Subcutaneous abdominal adipose tissue (tissue), 5 donors: ENCODE data around the gene MICA.
"Not testable (repeated sequence)": the region's sequence is repeated elsewhere in the genome, so short reads cannot be mapped to it uniquely, and the experiment has no call there.

ENCODE experiments used
- H3K27ac ChIP-seq: one replicate; pipeline ENCODE4 v1.7.0; 2013; ENCODE audit warnings: low read depth, mild to moderate bottlenecking, inconsistent platforms, low read length, moderate library complexity
- H3K27me3 ChIP-seq, 5 donors: one replicate each; pipeline ENCODE4 v1.7.0; 2013; ENCODE audit warnings: low read length in 5 of 5, inconsistent platforms in 1 of 5; ENCODE audit not compliant: control insufficient read depth in 5 of 5, insufficient read depth in 4 of 5
- H3K36me3 ChIP-seq, 5 donors: one replicate each; pipeline ENCODE4 v1.7.0; 2013; ENCODE audit warnings: low read length in 5 of 5; ENCODE audit not compliant: control insufficient read depth in 5 of 5, insufficient read depth in 5 of 5
- H3K4me1 ChIP-seq, 5 donors: one replicate each; pipeline ENCODE4 v1.7.0; 2013; ENCODE audit warnings: low read length in 5 of 5, mild to moderate bottlenecking in 3 of 5, moderate library complexity in 1 of 5; ENCODE audit not compliant: control insufficient read depth in 5 of 5, insufficient read depth in 5 of 5
- H3K4me3 ChIP-seq, 5 donors: one replicate each; pipeline ENCODE4 v1.7.0; 2013; ENCODE audit warnings: low read length in 5 of 5, low read depth in 1 of 5
- H3K9ac ChIP-seq, 5 donors: one replicate each; pipeline ENCODE4 v1.7.0; 2013; ENCODE audit warnings: low read length in 5 of 5, mild to moderate bottlenecking in 4 of 5, moderate library complexity in 3 of 5
- H3K9me3 ChIP-seq, 5 donors: one replicate each; pipeline ENCODE4 v1.7.0; 2013; ENCODE audit warnings: low read length in 5 of 5; ENCODE audit not compliant: control insufficient read depth in 5 of 5
- donor health status: healthy.
- donor health status: healthy.
- donor health status: healthy.
- donor health status: healthy.
- donor health status: healthy.

The MICA gene

DNA sequence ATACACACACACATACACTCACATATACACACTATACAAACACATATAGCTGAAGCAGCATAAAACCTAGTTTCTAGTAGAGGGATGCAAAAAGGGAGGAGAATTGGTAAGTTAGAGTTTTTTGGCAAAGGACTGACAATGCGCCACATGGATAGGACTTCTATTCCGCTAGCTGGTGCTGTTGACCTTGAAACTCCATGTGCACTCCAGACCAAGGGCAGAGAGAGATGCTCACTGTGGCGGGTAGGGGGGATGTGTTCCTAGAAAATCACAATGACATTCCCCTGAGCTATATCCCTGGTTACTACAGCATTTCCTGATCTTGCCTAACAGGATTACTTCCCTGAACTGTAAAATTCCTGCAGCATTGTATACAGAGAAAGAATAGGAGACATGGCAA is 19.2 kb downstream of the MICA start:
- Histone ChIP-seq H3K9me3 (peaks cover 0 to 4% (median 0%) of the 10 kb centered on the region in 5 donors), H3K36me3 (no peaks in the 10 kb centered on the region), H3K4me3 (no peak overlapping the region), H3K9ac (no peak overlapping the region), H3K4me1 (no peaks in the 10 kb centered on the region), H3K27me3 (no peaks in the 10 kb centered on the region), H3K27ac (no peak overlapping the region)

DNA sequence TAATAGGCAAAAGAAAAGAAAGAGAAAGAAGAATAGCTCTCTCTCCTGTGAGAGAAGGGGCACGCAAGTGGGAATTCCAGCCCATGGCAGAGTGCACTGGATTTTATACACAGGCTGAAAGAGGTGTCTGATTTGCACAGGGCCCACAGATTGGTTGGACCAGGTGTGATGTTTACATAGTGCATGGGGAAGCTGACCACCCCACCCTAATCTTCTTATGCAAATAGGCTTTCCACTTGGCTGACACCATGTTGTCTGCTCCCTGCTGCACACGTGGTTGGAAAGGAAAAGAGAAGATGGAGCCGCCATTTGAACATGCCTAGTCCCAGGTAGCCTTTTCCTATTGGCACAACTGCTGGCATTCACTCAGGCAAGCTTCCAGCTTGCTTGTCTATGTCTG is 20.2 kb downstream of the MICA start:
- no peak overlapping the region for H3K9ac ChIP-seq
- peaks cover 0 to 4% (median 0%) of the 10 kb centered on the region in 5 donors for H3K9me3 ChIP-seq
- H3K4me3 ChIP-seq, result no peak overlapping the region
- no peaks in the 10 kb centered on the region for H3K4me1 ChIP-seq
- no peak overlapping the region for H3K27ac ChIP-seq
- H3K36me3 ChIP-seq, result no peaks in the 10 kb centered on the region
- H3K27me3 ChIP-seq, result no peaks in the 10 kb centered on the region

DNA sequence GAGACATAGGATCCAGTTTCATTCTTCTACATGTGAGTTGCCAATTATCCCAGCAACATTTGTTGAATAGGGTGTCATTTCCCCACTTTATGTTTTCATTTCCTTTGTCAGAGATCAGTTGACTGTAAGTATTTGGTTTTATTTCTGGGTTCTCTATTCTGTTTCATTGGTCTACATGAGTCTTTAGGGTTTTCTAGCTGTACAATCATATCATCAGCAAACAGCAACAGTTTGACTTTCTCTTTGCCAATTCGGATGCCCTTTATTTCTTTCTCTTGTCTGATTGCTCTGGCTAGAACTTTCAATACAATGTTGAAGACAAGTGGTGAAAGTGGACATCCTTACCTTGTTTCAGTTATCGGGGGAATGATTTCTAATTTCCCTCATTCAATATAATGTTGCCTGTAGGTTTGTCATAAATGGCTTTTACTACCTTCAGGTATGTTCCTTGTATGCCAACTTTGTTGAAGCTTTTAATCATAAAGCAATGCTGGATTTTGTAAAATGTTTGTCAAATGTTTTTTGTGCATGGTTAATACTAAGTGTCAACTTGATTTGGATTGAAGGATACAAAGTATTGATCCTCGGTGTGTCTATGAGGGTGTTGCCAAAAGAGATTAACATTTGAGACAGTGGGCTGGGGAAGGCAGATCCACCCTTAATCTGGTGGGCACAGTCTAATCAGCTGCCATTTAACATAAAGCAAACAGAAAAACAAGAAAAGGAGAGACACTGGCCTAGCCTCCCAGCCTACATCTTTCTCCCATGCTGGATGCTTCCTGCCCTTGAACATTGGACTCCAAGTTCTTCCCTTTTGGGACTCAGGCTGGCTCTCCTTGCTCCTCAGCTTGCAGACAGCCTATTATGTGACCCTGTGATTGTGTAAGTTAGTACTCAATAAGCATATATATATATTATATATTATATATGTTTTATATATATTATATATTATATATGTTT is 23.3 kb downstream of the MICA start:
- Histone ChIP-seq H3K9ac (no peak overlapping the region), H3K27me3 (no peaks in the 10 kb centered on the region), H3K36me3 (no peaks in the 10 kb centered on the region), H3K9me3 (peaks cover 0 to 7% (median 0%) of the 10 kb centered on the region in 5 donors), H3K27ac (no peak overlapping the region), H3K4me1 (no peaks in the 10 kb centered on the region), H3K4me3 (no peak overlapping the region)

DNA sequence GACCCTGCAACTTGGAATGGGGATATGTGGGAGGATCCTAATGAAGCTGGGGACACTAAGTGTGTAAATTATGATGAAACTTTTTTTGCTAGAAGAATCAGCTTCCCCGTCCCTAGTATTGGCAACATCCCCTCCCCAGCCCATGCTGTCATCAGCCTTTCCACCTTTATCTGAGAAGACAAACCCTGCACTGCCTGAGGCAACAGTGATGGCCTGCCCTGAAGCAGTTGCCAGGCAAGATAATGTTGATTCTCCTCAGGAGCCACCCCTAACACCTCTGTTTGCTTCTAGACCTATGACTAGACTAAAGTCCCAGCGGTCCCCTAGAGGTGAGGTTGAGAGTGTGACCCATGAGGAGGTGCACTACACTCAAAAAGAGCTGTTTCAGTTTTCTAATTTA is 27.1 kb downstream of the MICA start:
- no peak overlapping the region for H3K4me3 ChIP-seq
- H3K36me3 ChIP-seq, result no peaks in the 10 kb centered on the region
- no peak overlapping the region for H3K9ac ChIP-seq
- H3K9me3 ChIP-seq, result peaks cover 0 to 7% (median 0%) of the 10 kb centered on the region in 5 donors
- no peaks in the 10 kb centered on the region for H3K27me3 ChIP-seq
- no peak overlapping the region for H3K27ac ChIP-seq
- H3K4me1 ChIP-seq, result no peaks in the 10 kb centered on the region

DNA sequence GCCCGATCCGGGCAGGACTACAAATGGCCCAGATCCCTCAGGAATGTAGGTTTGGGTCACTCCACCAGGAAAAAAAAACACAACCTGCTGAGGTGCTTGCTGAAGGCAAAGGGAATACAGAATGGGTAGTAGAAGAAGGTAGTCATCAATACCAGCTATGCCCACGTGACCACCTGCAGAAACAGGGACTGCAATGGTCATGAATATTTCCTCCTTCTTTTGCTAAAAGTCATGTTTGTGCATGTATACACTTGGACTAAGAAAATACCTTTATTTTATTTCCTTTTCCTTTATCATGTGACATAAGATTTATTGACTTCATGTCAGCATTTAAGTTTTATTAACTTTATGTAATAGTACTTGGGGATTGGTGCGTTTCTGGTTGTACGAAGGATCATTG is 31.7 kb downstream of the MICA start:
- not testable (repeated sequence) for H3K27me3 ChIP-seq, H3K4me3 ChIP-seq, H3K9me3 ChIP-seq, H3K4me1 ChIP-seq, H3K36me3 ChIP-seq, H3K27ac ChIP-seq, H3K9ac ChIP-seq

DNA sequence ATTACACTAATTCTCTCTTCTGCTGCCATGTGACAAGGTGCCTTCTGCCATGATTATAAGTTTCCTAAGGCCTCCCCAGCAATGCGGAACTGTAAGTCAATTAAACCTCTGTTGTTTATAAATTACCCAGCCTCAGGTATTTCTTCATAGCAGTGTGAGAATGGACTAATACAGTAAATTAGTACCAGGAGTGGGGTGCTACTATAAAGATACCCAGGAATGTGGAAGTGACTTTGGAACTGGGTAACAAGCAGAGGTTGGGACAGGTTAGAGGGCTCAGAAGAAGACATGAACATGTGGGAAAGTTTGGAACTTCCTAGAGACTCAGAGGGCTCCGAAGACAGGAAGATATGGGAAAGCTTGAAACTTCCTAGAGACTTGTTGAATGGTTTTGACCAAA is 34.8 kb downstream of the MICA start:
- H3K27me3 ChIP-seq, result peaks cover 0 to 4% (median 0%) of the 10 kb centered on the region in 5 donors
- no peak overlapping the region for H3K9ac ChIP-seq
- H3K27ac ChIP-seq, result no peak overlapping the region
- no peak overlapping the region for H3K4me3 ChIP-seq
- H3K9me3 ChIP-seq, result peaks cover 0 to 9% (median 3%) of the 10 kb centered on the region in 5 donors
- peaks cover 0 to 7% (median 6%) of the 10 kb centered on the region in 5 donors for H3K4me1 ChIP-seq
- no peaks in the 10 kb centered on the region for H3K36me3 ChIP-seq

DNA sequence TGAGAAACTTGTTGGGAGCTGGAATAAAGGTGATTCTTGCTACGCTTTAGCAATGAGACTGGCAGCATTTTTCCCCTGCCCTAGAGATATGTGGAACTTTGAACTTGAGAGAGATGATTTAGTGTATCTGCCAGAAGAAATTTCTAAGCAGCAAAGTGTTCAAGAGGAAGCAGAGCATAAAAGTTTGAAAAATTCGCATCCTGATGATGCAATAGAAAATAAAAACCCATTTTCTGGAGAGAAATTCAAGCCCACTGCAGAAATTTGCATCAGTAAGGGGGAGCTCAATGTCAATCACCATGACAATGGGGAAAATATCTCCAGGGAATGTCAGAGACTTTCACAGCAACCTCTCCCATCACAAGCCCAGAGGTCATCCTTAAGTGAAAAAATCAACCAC is 35.3 kb downstream of the MICA start:
- no peaks in the 10 kb centered on the region for H3K36me3 ChIP-seq
- H3K9me3 ChIP-seq, result peaks cover 0 to 9% (median 3%) of the 10 kb centered on the region in 5 donors
- no peak overlapping the region for H3K27ac ChIP-seq
- H3K4me1 ChIP-seq, result peaks cover 0 to 7% (median 6%) of the 10 kb centered on the region in 5 donors
- peaks cover 0 to 4% (median 0%) of the 10 kb centered on the region in 5 donors for H3K27me3 ChIP-seq
- no peak overlapping the region for H3K4me3 ChIP-seq
- no peak overlapping the region for H3K9ac ChIP-seq

DNA sequence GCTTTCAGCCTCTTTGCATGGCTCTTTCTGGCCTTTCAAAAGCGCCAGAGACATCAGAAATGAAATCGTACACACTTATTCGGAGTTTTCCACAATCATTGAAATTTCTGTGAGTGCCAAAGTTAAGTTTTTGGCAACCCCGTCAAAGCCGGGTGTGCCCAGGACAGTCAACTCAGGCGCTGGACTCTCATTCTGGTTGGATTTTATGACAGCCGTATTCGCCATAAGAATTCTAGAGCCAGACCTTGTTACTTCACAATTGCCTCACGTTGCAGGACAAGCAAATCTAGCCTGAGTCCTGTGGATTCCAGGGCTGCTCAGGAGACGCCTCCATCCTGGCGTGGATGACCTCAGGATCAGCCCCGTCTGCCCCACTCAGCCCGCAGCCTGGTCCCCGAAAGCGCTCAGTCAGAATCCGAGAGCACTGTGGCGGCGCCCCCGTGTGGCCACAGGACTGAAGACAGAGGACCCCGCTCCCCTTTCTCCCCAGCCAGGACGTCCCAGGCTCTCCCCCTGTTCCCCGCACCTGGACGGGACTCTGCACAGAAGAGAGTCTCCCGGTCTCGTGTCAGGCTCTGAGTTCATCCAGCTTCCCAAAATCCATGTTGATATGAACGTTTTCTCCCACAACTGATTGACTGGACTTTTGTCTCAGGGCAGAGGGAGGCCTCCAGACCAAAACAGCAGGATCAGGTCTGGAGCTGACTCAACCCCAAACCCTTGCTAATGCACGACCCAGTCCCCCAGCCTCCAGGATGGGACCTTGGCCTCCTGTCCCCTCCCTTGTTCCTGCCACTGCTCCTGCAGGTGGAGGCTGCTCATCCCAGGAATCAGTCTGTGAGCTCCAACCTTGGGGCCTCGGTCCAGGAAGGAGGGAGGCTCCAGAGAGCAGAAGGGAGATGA is 38.2 kb downstream of the MICA start:
- Histone ChIP-seq H3K9ac (peak overlapping the region in 1 of 5 donors; percentile 4), H3K4me1 (peaks cover 0 to 7% (median 6%) of the 10 kb centered on the region in 5 donors), H3K9me3 (peaks cover 0 to 9% (median 3%) of the 10 kb centered on the region in 5 donors), H3K27ac (no peak overlapping the region), H3K36me3 (no peaks in the 10 kb centered on the region), H3K4me3 (peak overlapping the region in 2 of 5 donors; percentile 20 to 28), H3K27me3 (peaks cover 0 to 4% (median 0%) of the 10 kb centered on the region in 5 donors)

DNA sequence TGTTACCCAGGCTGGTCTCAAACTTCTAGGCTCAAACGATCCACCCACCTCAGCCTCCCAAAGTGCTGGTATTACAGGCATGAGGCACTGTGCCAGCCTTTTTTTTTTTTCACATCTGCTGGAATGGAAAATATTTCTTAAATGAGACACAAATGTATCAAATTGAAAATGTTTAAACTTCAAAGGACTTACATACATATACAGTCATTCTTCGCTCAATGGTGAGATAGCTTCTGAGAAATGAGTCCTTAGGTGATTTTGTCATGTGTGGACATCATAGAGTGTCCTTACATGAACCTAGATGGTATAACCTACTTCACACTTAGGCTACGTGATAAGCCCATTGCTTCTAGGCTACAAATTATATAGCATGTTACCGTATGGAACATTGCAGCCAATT is 43.1 kb downstream of the MICA start:
- H3K36me3 ChIP-seq, result no peaks in the 10 kb centered on the region
- peaks cover 0 to 4% (median under 1%) of the 10 kb centered on the region in 5 donors for H3K4me1 ChIP-seq
- no peak overlapping the region for H3K9ac ChIP-seq
- peaks cover 0 to 4% (median 0%) of the 10 kb centered on the region in 5 donors for H3K9me3 ChIP-seq
- no peak overlapping the region for H3K27ac ChIP-seq
- peaks cover 0 to 6% (median 0%) of the 10 kb centered on the region in 5 donors for H3K27me3 ChIP-seq
- no peak overlapping the region for H3K4me3 ChIP-seq
